Spleen (tissue), 13 donors: ENCODE data around the gene HACD1. TPM values are rescaled to one million over a fixed set of nuclear protein-coding genes. Genes with fewer than 3 reads are reported as not detected.

ENCODE experiments used
- DNase-seq: peaks from one replicate; pipeline ENCODE4 v3.0.0-alpha.2; 2020
- H3K27ac ChIP-seq, 8 donors: fragments of 200-600 bp; sonication (generic) in 7 of 8; 1 replicate in 4 of 8; 2 replicates in 4 of 8; pipeline versions ENCODE4 v1.5.0 to v1.8.0; 2016 to 2021; ENCODE audit warnings: inconsistent platforms in 4 of 8, mild to moderate bottlenecking in 4 of 8, moderate library complexity in 1 of 8
- H3K27me3 ChIP-seq, 7 donors: fragments of 200-600 bp; sonication (generic) in 6 of 7; replicated peaks in 1 of 7; 1 replicate in 4 of 7; 2 replicates in 3 of 7; pipeline versions ENCODE4 v1.5.0 to v1.8.0; 2016 to 2021; ENCODE audit warnings: inconsistent platforms in 3 of 7, mild to moderate bottlenecking in 1 of 7
- H3K36me3 ChIP-seq, 6 donors: fragments of 200-600 bp; sonication (generic) in 5 of 6; 1 replicate in 4 of 6; 2 replicates in 2 of 6; pipeline versions ENCODE4 v1.5.0 to v1.8.0; 2016 to 2021; ENCODE audit warnings: inconsistent platforms in 2 of 6
- H3K4me1 ChIP-seq, 6 donors: fragments of 200-600 bp; sonication (generic) in 5 of 6; 1 replicate in 3 of 6; 2 replicates in 3 of 6; pipeline versions ENCODE4 v1.5.0 to v1.8.0; 2016 to 2021; ENCODE audit warnings: inconsistent platforms in 3 of 6
- H3K4me3 ChIP-seq, 8 donors: fragments of 200-600 bp; sonication (generic) in 7 of 8; 1 replicate in 4 of 8; 2 replicates in 4 of 8; pipeline versions ENCODE4 v1.5.0 to v1.8.0; 2016 to 2021; ENCODE audit warnings: inconsistent platforms in 4 of 8, mild to moderate bottlenecking in 4 of 8, moderate library complexity in 2 of 8
- H3K9me3 ChIP-seq, 8 donors: fragments of 200-600 bp; sonication (generic) in 7 of 8; 1 replicate in 4 of 8; 2 replicates in 4 of 8; pipeline versions ENCODE4 v1.5.0 to v1.8.0; 2016 to 2021; ENCODE audit warnings: inconsistent platforms in 4 of 8
- POLR2A ChIP-seq, 3 donors: fragments of 450-650 bp; IDR thresholded peaks; one replicate each; pipeline ENCODE4 v1.5.1; 2017; ENCODE audit warnings: antibody characterized with exemption in 3 of 3, mild to moderate bottlenecking in 1 of 3
- POLR2AphosphoS5 ChIP-seq, 3 donors: sonication (generic); formaldehyde crosslinking; IDR thresholded peaks; one replicate each; pipeline ENCODE4 v1.5.1; 2017; ENCODE audit warnings: antibody characterized with exemption in 3 of 3
- WGBS, 5 donors: extraction: QIAGEN DNeasy Blood & Tissue Kit in 3 of 5; methylation state at CpG; one replicate each; pipeline versions ENCODE4 v1.1.5 to v1.1.7; 2013 to 2018; 5-methylcytosine and 5-hydroxymethylcytosine counted together
- intact Hi-C: fragments of 100-400 bp; cut with DNase I; formaldehyde crosslinking; loops from one replicate; pipeline ENCODE4 v1.15.0; 2023; ENCODE audit warnings: low total_unique reads
- long read RNA-seq, 2 donors: transcript quantifications; one replicate each; lab custom pipeline, GENCODE V29; 2026
- polyA plus RNA-seq, 3 donors: library from polyadenylated mRNA; stranded (reverse); fragments of 200-250 nt; gene quantifications; one replicate each; pipeline ENCODE4 v1.2.1, GENCODE V29; 2013
- total RNA-seq, 7 donors: library from RNA; depleted of rRNA in 3 of 7; stranded (reverse); fragments of >200 nt in 3 of 7; fragmentation: NEBNext Ultra II Directional in 4 of 7; extraction: Animal tissue kit (Norgen Biotek cat#: 25700) in 4 of 7; gene quantifications; one replicate each; pipeline versions ENCODE4 v1.1.0 to v1.2.1, GENCODE V29; 2016 to 2021
- TF ChIP-seq, protein P1 (sequence below), 11 experiments: fragments of 200-600 bp in 7 of 11; fragments of 450-650 bp in 4 of 11; sonication (generic) in 4 of 11; IDR thresholded peaks in 8 of 11; conservative IDR thresholded peaks in 3 of 11; 1 replicate in 7 of 11; 2 replicates in 4 of 11; pipeline versions ENCODE4 v1.4.0 to v1.8.0; 2016 to 2021; ENCODE audit warnings: antibody characterized with exemption in 11 of 11, inconsistent platforms in 4 of 11, mild to moderate bottlenecking in 1 of 11
- donor health status: healthy with polysubstance abuse.
- donor health status: DM: no; HTN: no; CAD: no; lungs with moderate emphysema.
- donor health status: DM: no; HTN: no; CAD: no.
- donor health status: Bipolar disorder and iron deficiency.
- donor health status: healthy.
- donor health status: DM: no; HTN: no; CAD: no.
- donor health status: DM: yes; HTN: yes; CAD: no.

The HACD1 gene, protein sequence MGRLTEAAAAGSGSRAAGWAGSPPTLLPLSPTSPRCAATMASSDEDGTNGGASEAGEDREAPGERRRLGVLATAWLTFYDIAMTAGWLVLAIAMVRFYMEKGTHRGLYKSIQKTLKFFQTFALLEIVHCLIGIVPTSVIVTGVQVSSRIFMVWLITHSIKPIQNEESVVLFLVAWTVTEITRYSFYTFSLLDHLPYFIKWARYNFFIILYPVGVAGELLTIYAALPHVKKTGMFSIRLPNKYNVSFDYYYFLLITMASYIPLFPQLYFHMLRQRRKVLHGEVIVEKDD
- total RNA-seq (1 to 10 TPM; 2.8 to 4.9 (median 3.5) TPM), polyA plus RNA-seq (1 to 10 TPM; 3.2 to 4.2 (median 3.8) TPM)
- long read RNA-seq, donor 1, partial matches to known transcripts: 0 of 2 reads
- long read RNA-seq, donor 1, other reads (novel, unspliced or antisense): 0 of 2 reads
- long read RNA-seq, donor 2: 0 reads

DNA sequence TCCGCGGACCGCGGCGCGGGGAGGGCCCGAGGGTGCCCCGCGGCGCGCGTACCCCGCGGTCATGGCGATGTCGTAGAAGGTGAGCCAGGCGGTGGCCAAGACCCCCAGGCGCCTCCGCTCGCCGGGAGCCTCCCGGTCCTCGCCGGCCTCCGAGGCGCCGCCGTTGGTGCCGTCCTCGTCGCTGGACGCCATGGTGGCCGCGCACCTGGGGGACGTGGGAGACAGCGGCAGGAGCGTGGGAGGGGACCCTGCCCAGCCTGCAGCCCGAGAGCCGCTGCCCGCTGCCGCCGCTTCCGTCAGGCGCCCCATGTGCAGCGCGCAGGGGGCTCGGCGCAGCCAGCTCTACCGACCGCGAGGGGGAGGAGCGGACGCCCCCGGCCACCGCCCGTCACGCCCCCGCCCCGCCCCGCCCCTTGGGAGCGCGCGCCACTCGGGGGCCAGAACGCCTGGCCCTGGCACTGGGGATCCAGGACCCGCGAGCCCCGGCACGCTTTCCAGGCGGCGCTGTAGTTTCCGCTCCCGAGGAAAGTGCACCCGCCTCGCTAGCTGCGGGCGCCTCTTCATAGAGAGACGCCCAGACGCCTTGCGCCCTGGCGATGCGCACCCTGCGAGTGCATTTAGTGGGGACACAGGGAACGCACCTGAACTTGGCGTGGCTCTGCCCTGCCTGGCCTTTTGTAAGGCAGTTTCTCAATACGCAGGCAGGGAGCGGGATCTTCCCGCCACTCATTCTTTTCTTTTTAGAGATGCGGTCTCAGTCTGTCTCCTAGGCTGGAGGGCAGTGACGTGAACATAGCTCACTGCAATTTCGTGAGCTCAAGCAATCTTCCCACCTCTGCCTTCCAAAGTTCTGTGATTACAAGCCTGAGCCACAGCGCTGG, at the start of gene HACD1:
Gene HACD1, minus strand, starts transcription at position 344 of the 881 bp plus-strand sequence. Its CDS starts 35 bp downstream, at position 309.
- intact Hi-C loops: no loop called here
- Histone ChIP-seq H3K4me1 (peaks cover 4 to 22% (median 13%) of the 10 kb centered on the region in 6 donors), H3K9me3 (no peaks in the 10 kb centered on the region), H3K36me3 (no peaks in the 10 kb centered on the region), H3K4me3 (peak within 1 kb of the TSS; percentile 82 to 98 (median 90)), H3K27me3 (peaks cover 0 to 49% (median 2%) of the 10 kb centered on the region in 7 donors), H3K27ac (peak within 1 kb of the TSS in 5 of 8 donors; percentile 26 to 77 (median 69))
- TF ChIP-seq POLR2A (IDR thresholded peaks at IDR 0.05) (no peak), POLR2AphosphoS5 (IDR thresholded peaks at IDR 0.05) (peak; percentile 37 to 49 (median 45))
- TF ChIP-seq, protein P1, sequence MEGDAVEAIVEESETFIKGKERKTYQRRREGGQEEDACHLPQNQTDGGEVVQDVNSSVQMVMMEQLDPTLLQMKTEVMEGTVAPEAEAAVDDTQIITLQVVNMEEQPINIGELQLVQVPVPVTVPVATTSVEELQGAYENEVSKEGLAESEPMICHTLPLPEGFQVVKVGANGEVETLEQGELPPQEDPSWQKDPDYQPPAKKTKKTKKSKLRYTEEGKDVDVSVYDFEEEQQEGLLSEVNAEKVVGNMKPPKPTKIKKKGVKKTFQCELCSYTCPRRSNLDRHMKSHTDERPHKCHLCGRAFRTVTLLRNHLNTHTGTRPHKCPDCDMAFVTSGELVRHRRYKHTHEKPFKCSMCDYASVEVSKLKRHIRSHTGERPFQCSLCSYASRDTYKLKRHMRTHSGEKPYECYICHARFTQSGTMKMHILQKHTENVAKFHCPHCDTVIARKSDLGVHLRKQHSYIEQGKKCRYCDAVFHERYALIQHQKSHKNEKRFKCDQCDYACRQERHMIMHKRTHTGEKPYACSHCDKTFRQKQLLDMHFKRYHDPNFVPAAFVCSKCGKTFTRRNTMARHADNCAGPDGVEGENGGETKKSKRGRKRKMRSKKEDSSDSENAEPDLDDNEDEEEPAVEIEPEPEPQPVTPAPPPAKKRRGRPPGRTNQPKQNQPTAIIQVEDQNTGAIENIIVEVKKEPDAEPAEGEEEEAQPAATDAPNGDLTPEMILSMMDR (IDR thresholded peaks at IDR 0.05 in 8 of 11, conservative IDR thresholded peaks at IDR 0.05 in 3 of 11): peak in 3 of 11 experiments; percentile 19 to 32 (median 25)
- 0 to 1% (median 0%) methylated on average over 42 to 92 of the region's 92 CpGs for WGBS, 5 donors
- DNase-seq: peak; percentile 86

DNA sequence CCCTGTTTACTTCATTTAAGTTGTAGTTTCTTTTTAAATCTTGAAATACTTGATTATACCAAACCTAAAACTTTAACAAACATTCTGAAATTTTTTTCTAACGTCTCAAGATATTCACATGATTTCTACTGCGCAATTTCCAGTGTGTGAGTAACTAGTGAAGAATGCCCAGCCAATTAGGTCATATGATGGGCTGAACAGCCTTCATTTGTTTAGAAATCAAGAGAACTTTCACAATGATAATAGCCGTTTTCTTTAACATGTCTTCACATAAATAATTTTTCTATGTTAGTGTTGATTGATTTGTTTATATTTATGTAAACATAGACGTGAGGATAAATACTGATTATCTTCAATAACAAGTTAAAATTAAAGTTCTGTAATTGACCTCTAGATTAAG, 48.6 kb upstream of the HACD1 start:
- peaks cover 0 to 65% (median 15%) of the 10 kb centered on the region in 6 donors for H3K4me1 ChIP-seq
- DNase-seq: no peak
- peaks cover 0 to 26% (median 7%) of the 10 kb centered on the region in 6 donors for H3K36me3 ChIP-seq
- H3K27ac ChIP-seq: peak overlapping the region in 4 of 8 donors; percentile 19 to 52 (median 49)
- TF ChIP-seq POLR2A (IDR thresholded peaks at IDR 0.05) (no peak), POLR2AphosphoS5 (IDR thresholded peaks at IDR 0.05) (no peak)
- TF ChIP-seq, protein P1 (IDR thresholded peaks at IDR 0.05 in 8 of 11, conservative IDR thresholded peaks at IDR 0.05 in 3 of 11): no peak
- H3K9me3 ChIP-seq: no peaks in the 10 kb centered on the region
- no peak overlapping the region for H3K4me3 ChIP-seq
- 54 to 65% (median 58%) methylated on average over 4 of the region's 4 CpGs for WGBS, 5 donors
- H3K27me3 ChIP-seq: no peaks in the 10 kb centered on the region
- intact Hi-C loops: no loop called here

DNA sequence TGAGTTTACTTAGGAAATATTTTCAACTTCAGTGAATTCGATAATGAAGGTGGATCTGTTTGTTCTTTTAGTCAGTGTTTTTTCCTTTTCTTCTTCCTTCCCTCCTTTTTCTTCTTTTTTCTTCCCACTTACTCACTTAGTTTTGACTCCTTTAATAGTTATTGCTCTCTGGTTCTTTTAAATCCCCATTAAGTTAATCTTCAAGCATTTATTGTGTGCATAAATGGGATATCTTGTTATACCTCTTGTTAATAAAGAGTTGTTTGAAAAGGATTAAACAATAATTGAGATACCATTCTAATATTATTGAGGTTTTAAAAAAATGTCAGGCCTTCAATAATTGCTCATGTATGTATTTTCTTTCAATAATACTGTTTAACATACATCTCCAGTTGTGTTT, 46.3 kb upstream of the HACD1 start:
- WGBS, 5 donors: 46 to 60% (median 57%) methylated on average over 1 of the region's 1 CpG
- no peak for TF ChIP-seq POLR2AphosphoS5 (IDR thresholded peaks at IDR 0.05)
- TF ChIP-seq, protein P1 (IDR thresholded peaks at IDR 0.05 in 8 of 11, conservative IDR thresholded peaks at IDR 0.05 in 3 of 11): no peak
- no peak for TF ChIP-seq POLR2A (IDR thresholded peaks at IDR 0.05)
- H3K36me3 ChIP-seq: peaks cover 0 to 32% (median 9%) of the 10 kb centered on the region in 6 donors
- H3K27me3 ChIP-seq: no peaks in the 10 kb centered on the region
- H3K4me3 ChIP-seq: no peak overlapping the region
- peaks cover 0 to 47% (median 4%) of the 10 kb centered on the region in 6 donors for H3K4me1 ChIP-seq
- no peaks in the 10 kb centered on the region for H3K9me3 ChIP-seq
- DNase-seq: no peak
- no peak overlapping the region for H3K27ac ChIP-seq
- intact Hi-C loops: no loop called here
